Measurements from ENCODE around the gene ZSCAN12. TPM values are rescaled to one million over a fixed set of nuclear protein-coding genes. Genes with fewer than 3 reads are reported as not detected.
"Not testable (repeated sequence)": the region's sequence is repeated elsewhere in the genome, so short reads cannot be mapped to it uniquely, and the experiment has no call there.

ZSCAN12 gene
- total and polyA plus RNA-seq, 9 donors = 3.0 to 11.4 (median 7.1) TPM

DNA sequence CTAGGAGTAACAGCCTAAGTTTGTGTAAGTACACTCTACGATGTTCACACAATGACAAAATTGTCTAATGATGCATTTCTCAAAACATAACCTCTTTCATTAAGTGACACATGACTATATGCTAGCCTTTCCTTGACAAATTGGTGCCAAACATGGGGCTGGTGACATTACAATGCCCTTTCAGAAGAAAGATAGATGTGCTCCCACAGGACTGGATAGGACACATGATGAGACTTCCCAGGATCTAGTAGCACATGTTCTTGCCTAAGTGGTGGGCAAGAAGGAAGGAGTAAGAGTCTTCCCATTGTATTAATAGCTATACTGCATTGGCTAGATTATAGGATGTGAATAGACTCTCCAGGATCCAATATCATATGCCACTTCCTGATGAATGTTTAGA, 28.3 kb downstream of the ZSCAN12 start:
- TF ChIP-seq POLR2A (IDR thresholded peaks at IDR 0.05) (no peak), EP300 (IDR thresholded peaks at IDR 0.05) (no peak)
- TF ChIP-seq, protein P1, sequence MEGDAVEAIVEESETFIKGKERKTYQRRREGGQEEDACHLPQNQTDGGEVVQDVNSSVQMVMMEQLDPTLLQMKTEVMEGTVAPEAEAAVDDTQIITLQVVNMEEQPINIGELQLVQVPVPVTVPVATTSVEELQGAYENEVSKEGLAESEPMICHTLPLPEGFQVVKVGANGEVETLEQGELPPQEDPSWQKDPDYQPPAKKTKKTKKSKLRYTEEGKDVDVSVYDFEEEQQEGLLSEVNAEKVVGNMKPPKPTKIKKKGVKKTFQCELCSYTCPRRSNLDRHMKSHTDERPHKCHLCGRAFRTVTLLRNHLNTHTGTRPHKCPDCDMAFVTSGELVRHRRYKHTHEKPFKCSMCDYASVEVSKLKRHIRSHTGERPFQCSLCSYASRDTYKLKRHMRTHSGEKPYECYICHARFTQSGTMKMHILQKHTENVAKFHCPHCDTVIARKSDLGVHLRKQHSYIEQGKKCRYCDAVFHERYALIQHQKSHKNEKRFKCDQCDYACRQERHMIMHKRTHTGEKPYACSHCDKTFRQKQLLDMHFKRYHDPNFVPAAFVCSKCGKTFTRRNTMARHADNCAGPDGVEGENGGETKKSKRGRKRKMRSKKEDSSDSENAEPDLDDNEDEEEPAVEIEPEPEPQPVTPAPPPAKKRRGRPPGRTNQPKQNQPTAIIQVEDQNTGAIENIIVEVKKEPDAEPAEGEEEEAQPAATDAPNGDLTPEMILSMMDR (IDR thresholded peaks at IDR 0.05) = no peak
- H3K27me3 ChIP-seq = no peaks in the 10 kb centered on the region
- intact Hi-C loops (cut with DNase I) = no loop called here
- H3K36me3 ChIP-seq = no peaks in the 10 kb centered on the region
- H3K9me3 ChIP-seq = no peaks in the 10 kb centered on the region
- no peak for DNase-seq
- no peak overlapping the region for H3K4me3 ChIP-seq
- H3K4me1 ChIP-seq (ENCODE audit: insufficient read depth) = no peaks in the 10 kb centered on the region
- WGBS, 3 donors = 91 to 96% (median 93%) methylated on average over 1 of the region's 1 CpG
- no peak overlapping the region for H3K27ac ChIP-seq

DNA sequence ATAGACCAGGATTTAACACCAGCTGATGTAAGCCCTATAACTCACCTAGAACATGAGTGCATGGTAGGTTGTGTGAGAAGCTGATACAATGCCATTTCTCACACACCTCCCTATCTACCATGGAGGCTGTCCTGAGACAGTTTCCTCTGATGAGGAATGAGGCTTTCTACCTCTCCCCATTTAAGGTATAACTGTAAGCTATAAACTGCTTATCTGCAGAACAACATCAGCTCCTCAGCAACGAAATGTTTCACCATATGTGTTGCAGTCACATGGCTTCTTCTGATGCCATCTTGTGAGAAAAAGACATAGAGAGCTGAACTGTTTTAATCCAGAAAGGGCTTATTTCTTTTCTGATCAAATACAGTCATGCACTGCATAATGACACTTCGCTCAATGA, 29.1 kb downstream of the ZSCAN12 start:
- TF ChIP-seq, protein P1 (IDR thresholded peaks at IDR 0.05) = no peak
- TF ChIP-seq POLR2A (IDR thresholded peaks at IDR 0.05) (no peak), EP300 (IDR thresholded peaks at IDR 0.05) (no peak)
- Histone ChIP-seq H3K27ac (no peak overlapping the region), H3K9me3 (no peaks in the 10 kb centered on the region), H3K27me3 (no peaks in the 10 kb centered on the region), H3K4me1 (ENCODE audit: insufficient read depth) (no peaks in the 10 kb centered on the region), H3K36me3 (no peaks in the 10 kb centered on the region), H3K4me3 (no peak overlapping the region)
- DNase-seq = no peak
- WGBS, 3 donors = 62 to 77% (median 65%) methylated on average over 2 of the region's 2 CpGs
- intact Hi-C loops (cut with DNase I) = no loop called here

DNA sequence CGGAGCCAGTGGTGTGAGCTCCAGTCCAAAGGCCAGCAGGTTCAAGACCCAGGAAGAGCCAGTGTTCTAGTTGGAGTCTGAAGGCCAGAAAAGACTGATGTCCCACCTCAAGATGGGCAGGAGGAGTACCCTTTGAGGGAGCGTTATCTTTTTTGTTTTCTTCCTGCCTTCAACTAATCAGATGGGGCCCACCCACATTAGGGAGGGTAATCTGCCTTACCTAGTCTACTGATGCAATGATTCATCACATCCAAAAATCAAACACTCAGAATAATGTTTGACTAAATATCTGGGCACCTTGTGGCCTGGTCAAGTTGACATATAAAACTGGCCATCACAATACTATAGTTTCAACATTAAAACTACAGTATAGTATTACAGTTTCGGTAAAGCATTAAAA, 30.1 kb downstream of the ZSCAN12 start:
- no peak overlapping the region for H3K27ac ChIP-seq
- 93 to 95% (median 94%) methylated on average over 3 of the region's 3 CpGs for WGBS, 3 donors
- no peaks in the 10 kb centered on the region for H3K9me3 ChIP-seq
- H3K4me3 ChIP-seq = no peak overlapping the region
- TF ChIP-seq EP300 (IDR thresholded peaks at IDR 0.05) (no peak), POLR2A (IDR thresholded peaks at IDR 0.05) (no peak)
- TF ChIP-seq, protein P1 (IDR thresholded peaks at IDR 0.05) = no peak
- no peak for DNase-seq
- intact Hi-C loops (cut with DNase I) = no loop called here
- H3K4me1 ChIP-seq (ENCODE audit: insufficient read depth) = no peaks in the 10 kb centered on the region
- H3K27me3 ChIP-seq = no peaks in the 10 kb centered on the region
- H3K36me3 ChIP-seq = no peaks in the 10 kb centered on the region

DNA sequence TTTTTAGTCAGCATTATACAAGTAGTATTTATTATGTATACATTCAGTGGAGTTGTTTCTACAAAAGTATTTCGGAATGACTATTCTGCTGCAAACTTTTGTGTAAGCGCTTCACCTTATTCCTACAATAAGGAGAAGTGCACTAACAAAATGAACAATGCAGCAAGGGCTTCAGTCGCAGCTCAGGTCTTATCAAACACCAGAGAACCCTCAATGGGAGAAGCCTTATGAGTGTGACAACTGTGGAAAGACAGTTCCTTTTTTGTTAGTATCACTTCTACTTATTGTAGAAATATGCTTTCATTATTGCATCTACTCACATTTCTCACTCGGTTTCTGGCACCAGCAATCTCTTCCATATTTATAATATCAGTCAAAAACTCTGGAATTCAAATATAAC, 31.0 kb downstream of the ZSCAN12 start:
- H3K27me3 ChIP-seq = no peaks in the 10 kb centered on the region
- no peaks in the 10 kb centered on the region for H3K36me3 ChIP-seq
- TF ChIP-seq POLR2A (IDR thresholded peaks at IDR 0.05) (no peak), EP300 (IDR thresholded peaks at IDR 0.05) (no peak)
- TF ChIP-seq, protein P1 (IDR thresholded peaks at IDR 0.05) = no peak
- H3K9me3 ChIP-seq = no peaks in the 10 kb centered on the region
- DNase-seq = no peak
- H3K4me3 ChIP-seq = no peak overlapping the region
- no peaks in the 10 kb centered on the region for H3K4me1 ChIP-seq (ENCODE audit: insufficient read depth)
- no peak overlapping the region for H3K27ac ChIP-seq
- WGBS, 3 donors = 91 to 97% (median 93%) methylated on average over 4 of the region's 4 CpGs
- intact Hi-C loops (cut with DNase I) = no loop called here

DNA sequence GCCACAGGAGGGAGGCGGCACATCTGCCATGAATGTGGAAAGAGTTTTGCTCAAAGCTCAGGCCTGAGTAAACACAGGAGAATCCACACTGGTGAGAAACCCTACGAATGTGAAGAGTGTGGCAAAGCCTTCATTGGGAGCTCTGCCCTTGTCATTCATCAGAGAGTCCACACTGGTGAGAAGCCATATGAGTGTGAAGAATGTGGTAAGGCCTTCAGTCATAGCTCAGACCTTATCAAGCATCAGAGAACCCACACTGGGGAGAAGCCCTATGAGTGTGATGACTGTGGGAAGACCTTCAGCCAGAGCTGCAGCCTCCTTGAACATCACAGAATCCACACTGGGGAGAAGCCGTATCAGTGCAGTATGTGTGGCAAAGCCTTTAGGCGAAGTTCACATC, 34.0 kb downstream of the ZSCAN12 start:
- H3K4me1 ChIP-seq (ENCODE audit: insufficient read depth); H3K27ac ChIP-seq; DNase-seq; H3K27me3 ChIP-seq; H3K4me3 ChIP-seq; H3K36me3 ChIP-seq; intact Hi-C loops (cut with DNase I); H3K9me3 ChIP-seq: not testable (repeated sequence)
- WGBS, 3 donors = 93 to 96% (median 95%) methylated on average over 4 of the region's 4 CpGs

Data from ovary (tissue), 9 donors.